Measurements from ENCODE around the gene TAF4. TPM values are rescaled to one million over a fixed set of nuclear protein-coding genes. Genes with fewer than 3 reads are reported as not detected.

TAF4 gene
- total and polyA plus RNA-seq, 2 of the 13 experiments (the other 11 are each of a cell fraction or from before 2014, with no cell fraction given): 5.9 to 12.0 TPM

GRCh38 chr20:62030834-62031434 lies 34.7 kb downstream of the TAF4 start (continued):
- TF ChIP-seq ZSCAN21 (CRISPR knock-in tag; IDR thresholded peaks at IDR 0.05; ENCODE audit: borderline replicate concordance) (no peak), MXD4 (CRISPR knock-in tag; IDR thresholded peaks at IDR 0.05) (peak; percentile 74; the same call in 1 of the 2 replicates), ZNF841 (CRISPR knock-in tag; IDR thresholded peaks at IDR 0.05; ENCODE audit: borderline replicate concordance) (no peak), ZNF674 (CRISPR knock-in tag; IDR thresholded peaks at IDR 0.05; ENCODE audit: low read depth) (no peak), HOXD1 (CRISPR knock-in tag; IDR thresholded peaks at IDR 0.05) (no peak), GATA4 (IDR thresholded peaks at IDR 0.05; ENCODE audit: borderline replicate concordance, low read depth) (no peak), E2F1 (CRISPR knock-in tag; IDR thresholded peaks at IDR 0.05) (no peak; the same call in 1 of the 2 replicates), ETV6 (CRISPR knock-in tag; conservative IDR thresholded peaks at IDR 0.05) (no peak), KMT2A (CRISPR knock-in tag; IDR thresholded peaks at IDR 0.05) (0 out of 2 replicates have a peak, but pooled peaks have one; percentile 15), MYPOP (CRISPR knock-in tag; IDR thresholded peaks at IDR 0.05) (no peak), TFAP4 (IDR thresholded peaks at IDR 0.05; ENCODE audit: borderline replicate concordance, low read depth) (no peak), ATAD3A (CRISPR knock-in tag; IDR thresholded peaks at IDR 0.05) (no peak), ELF3 (CRISPR knock-in tag; IDR thresholded peaks at IDR 0.05) (0 out of 2 replicates have a peak, but pooled peaks have one; percentile 55), ZSCAN12 (CRISPR knock-in tag; IDR thresholded peaks at IDR 0.05) (no peak), HOXA9 (CRISPR knock-in tag; IDR thresholded peaks at IDR 0.05; ENCODE audit: borderline replicate concordance) (no peak), CBX5 (CRISPR knock-in tag; IDR thresholded peaks at IDR 0.05; ENCODE audit: borderline replicate concordance) (no peak), RARG (CRISPR knock-in tag; IDR thresholded peaks at IDR 0.05; ENCODE audit: low read depth) (no peak), NBN (conservative IDR thresholded peaks at IDR 0.05) (no peak), SOX13 (IDR thresholded peaks at IDR 0.05) (no peak), SOX13 (CRISPR knock-in tag; conservative IDR thresholded peaks at IDR 0.05 in 1 of 2, IDR thresholded peaks at IDR 0.05 in 1 of 2) (no peak)
- TF ChIP-seq, protein P1, sequence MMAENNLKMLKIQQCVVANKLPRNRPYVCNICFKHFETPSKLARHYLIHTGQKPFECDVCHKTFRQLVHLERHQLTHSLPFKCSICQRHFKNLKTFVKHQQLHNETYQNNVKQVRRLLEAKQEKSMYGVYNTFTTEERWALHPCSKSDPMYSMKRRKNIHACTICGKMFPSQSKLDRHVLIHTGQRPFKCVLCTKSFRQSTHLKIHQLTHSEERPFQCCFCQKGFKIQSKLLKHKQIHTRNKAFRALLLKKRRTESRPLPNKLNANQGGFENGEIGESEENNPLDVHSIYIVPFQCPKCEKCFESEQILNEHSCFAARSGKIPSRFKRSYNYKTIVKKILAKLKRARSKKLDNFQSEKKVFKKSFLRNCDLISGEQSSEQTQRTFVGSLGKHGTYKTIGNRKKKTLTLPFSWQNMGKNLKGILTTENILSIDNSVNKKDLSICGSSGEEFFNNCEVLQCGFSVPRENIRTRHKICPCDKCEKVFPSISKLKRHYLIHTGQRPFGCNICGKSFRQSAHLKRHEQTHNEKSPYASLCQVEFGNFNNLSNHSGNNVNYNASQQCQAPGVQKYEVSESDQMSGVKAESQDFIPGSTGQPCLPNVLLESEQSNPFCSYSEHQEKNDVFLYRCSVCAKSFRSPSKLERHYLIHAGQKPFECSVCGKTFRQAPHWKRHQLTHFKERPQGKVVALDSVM (CRISPR knock-in tag; IDR thresholded peaks at IDR 0.05): no peak
- TF ChIP-seq, protein P2, sequence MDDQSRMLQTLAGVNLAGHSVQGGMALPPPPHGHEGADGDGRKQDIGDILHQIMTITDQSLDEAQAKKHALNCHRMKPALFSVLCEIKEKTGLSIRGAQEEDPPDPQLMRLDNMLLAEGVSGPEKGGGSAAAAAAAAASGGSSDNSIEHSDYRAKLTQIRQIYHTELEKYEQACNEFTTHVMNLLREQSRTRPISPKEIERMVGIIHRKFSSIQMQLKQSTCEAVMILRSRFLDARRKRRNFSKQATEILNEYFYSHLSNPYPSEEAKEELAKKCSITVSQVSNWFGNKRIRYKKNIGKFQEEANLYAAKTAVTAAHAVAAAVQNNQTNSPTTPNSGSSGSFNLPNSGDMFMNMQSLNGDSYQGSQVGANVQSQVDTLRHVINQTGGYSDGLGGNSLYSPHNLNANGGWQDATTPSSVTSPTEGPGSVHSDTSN (CRISPR knock-in tag; IDR thresholded peaks at IDR 0.05; ENCODE audit: borderline replicate concordance): no peak
- TF ChIP-seq, protein P3, sequence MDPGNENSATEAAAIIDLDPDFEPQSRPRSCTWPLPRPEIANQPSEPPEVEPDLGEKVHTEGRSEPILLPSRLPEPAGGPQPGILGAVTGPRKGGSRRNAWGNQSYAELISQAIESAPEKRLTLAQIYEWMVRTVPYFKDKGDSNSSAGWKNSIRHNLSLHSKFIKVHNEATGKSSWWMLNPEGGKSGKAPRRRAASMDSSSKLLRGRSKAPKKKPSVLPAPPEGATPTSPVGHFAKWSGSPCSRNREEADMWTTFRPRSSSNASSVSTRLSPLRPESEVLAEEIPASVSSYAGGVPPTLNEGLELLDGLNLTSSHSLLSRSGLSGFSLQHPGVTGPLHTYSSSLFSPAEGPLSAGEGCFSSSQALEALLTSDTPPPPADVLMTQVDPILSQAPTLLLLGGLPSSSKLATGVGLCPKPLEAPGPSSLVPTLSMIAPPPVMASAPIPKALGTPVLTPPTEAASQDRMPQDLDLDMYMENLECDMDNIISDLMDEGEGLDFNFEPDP (CRISPR knock-in tag; conservative IDR thresholded peaks at IDR 0.05): no peak

Data from HepG2 (cell line).